ENCODE data around the gene CCNY. TPM values are rescaled to one million over a fixed set of nuclear protein-coding genes. Genes with fewer than 3 reads are reported as not detected.

The CCNY gene
- total and polyA plus RNA-seq, 8 donors = 5.8 to 99.6 (median 37.7) TPM

GRCh38 chr10:35505241-35505873 is 169.0 kb downstream of the CCNY start:
- Histone ChIP-seq H3K36me3 (peaks cover 0 to 8% (median 3%) of the 10 kb centered on the region in 4 donors), H3K27me3 (no peaks in the 10 kb centered on the region), H3K27ac (no peak overlapping the region), H3K4me3 (no peak overlapping the region), H3K4me1 (peaks cover 0 to 9% (median 5%) of the 10 kb centered on the region in 4 donors), H3K9me3 (no peaks in the 10 kb centered on the region)
- TF ChIP-seq POLR2AphosphoS5 (IDR thresholded peaks at IDR 0.05) (no peak), POLR2A (IDR thresholded peaks at IDR 0.05) (no peak), EP300 (IDR thresholded peaks at IDR 0.05) (no peak)
- TF ChIP-seq, protein P1, sequence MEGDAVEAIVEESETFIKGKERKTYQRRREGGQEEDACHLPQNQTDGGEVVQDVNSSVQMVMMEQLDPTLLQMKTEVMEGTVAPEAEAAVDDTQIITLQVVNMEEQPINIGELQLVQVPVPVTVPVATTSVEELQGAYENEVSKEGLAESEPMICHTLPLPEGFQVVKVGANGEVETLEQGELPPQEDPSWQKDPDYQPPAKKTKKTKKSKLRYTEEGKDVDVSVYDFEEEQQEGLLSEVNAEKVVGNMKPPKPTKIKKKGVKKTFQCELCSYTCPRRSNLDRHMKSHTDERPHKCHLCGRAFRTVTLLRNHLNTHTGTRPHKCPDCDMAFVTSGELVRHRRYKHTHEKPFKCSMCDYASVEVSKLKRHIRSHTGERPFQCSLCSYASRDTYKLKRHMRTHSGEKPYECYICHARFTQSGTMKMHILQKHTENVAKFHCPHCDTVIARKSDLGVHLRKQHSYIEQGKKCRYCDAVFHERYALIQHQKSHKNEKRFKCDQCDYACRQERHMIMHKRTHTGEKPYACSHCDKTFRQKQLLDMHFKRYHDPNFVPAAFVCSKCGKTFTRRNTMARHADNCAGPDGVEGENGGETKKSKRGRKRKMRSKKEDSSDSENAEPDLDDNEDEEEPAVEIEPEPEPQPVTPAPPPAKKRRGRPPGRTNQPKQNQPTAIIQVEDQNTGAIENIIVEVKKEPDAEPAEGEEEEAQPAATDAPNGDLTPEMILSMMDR (IDR thresholded peaks at IDR 0.05) = no peak
- 46 to 70% (median 57%) methylated on average over 3 of the region's 3 CpGs for WGBS, 5 donors
- no peak for DNase-seq
- intact Hi-C loops (cut with DNase I; ENCODE audit: low total_unique reads) = no loop called here

GRCh38 chr10:35506741-35507140 is 170.4 kb downstream of the CCNY start:
- intact Hi-C loops (cut with DNase I; ENCODE audit: low total_unique reads) = no loop called here
- H3K36me3 ChIP-seq = peaks cover 0 to 13% (median 8%) of the 10 kb centered on the region in 4 donors
- no peak for TF ChIP-seq POLR2A (IDR thresholded peaks at IDR 0.05)
- TF ChIP-seq POLR2AphosphoS5 (IDR thresholded peaks at IDR 0.05) = no peak
- no peak for TF ChIP-seq EP300 (IDR thresholded peaks at IDR 0.05)

DNA sequence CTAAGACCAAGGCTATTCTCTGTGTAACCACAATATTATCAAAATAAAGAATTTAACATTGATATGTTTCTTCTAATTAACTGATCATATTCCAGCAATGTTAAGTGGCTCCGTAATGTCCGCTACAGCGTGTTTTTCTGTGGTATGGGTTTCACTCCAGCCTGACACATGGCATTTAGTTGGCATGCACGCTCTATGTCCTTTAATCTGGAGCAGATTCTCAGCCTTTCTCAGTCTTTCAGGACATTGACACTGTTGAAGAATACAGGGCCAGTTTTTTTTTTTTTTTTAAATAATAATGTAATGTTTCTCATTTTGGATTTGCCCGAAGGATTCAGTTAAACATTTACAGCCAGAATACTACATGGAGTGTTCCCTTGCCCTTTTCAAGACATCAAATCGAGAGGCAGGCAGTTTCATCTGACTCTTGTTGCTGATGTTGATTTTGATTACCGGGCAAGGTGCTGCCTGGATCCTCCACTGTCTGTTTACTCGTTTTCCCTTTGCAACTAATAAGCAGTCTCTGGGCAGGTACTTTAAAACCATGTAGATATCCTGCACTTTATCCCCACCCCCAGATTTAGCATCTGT is 171.3 kb downstream of the CCNY start:
- no peaks in the 10 kb centered on the region for H3K9me3 ChIP-seq
- intact Hi-C loops (cut with DNase I; ENCODE audit: low total_unique reads) = no loop called here
- 87 to 91% (median 90%) methylated on average over 8 of the region's 8 CpGs for WGBS, 5 donors

More at GRCh38 chr10:35506741-35507140, 170.4 kb downstream of the CCNY start:
- Histone ChIP-seq H3K27me3 (no peaks in the 10 kb centered on the region), H3K4me1 (peaks cover 0 to 9% (median 5%) of the 10 kb centered on the region in 4 donors), H3K9me3 (no peaks in the 10 kb centered on the region), H3K27ac (no peak overlapping the region), H3K4me3 (no peak overlapping the region)
- no peak for DNase-seq

GRCh38 chr10:35508647-35509046 is 172.3 kb downstream of the CCNY start:
- 86 to 100% (median 93%) methylated on average over 1 of the region's 1 CpG for WGBS, 5 donors
- no peaks in the 10 kb centered on the region for H3K27me3 ChIP-seq
- intact Hi-C loops (cut with DNase I; ENCODE audit: low total_unique reads) = no loop called here

More for the DNA sequence above, 171.3 kb downstream of the CCNY start:
- Histone ChIP-seq H3K27ac (no peak overlapping the region), H3K4me3 (no peak overlapping the region), H3K36me3 (peaks cover 0 to 13% (median 8%) of the 10 kb centered on the region in 4 donors), H3K4me1 (peaks cover 0 to 9% (median 5%) of the 10 kb centered on the region in 4 donors), H3K27me3 (no peaks in the 10 kb centered on the region)
- no peak for DNase-seq
- no peak for TF ChIP-seq POLR2AphosphoS5 (IDR thresholded peaks at IDR 0.05)
- TF ChIP-seq, protein P1 (IDR thresholded peaks at IDR 0.05) = no peak
- no peak for TF ChIP-seq EP300 (IDR thresholded peaks at IDR 0.05)
- TF ChIP-seq POLR2A (IDR thresholded peaks at IDR 0.05) = no peak

More at GRCh38 chr10:35508647-35509046, 172.3 kb downstream of the CCNY start:
- Histone ChIP-seq H3K4me1 (peaks cover 0 to 9% (median 3%) of the 10 kb centered on the region in 4 donors), H3K27ac (no peak overlapping the region), H3K36me3 (peaks cover 0 to 8% (median 6%) of the 10 kb centered on the region in 4 donors), H3K9me3 (no peaks in the 10 kb centered on the region), H3K4me3 (no peak overlapping the region)
- DNase-seq = no peak
- no peak for TF ChIP-seq EP300 (IDR thresholded peaks at IDR 0.05)
- TF ChIP-seq, protein P1 (IDR thresholded peaks at IDR 0.05) = no peak
- no peak for TF ChIP-seq POLR2A (IDR thresholded peaks at IDR 0.05)
